ENCODE measurements around the gene F11.
"Not testable (repeated sequence)": the region's sequence is repeated elsewhere in the genome, so short reads cannot be mapped to it uniquely, and the experiment has no call there.

Gene F11

DNA sequence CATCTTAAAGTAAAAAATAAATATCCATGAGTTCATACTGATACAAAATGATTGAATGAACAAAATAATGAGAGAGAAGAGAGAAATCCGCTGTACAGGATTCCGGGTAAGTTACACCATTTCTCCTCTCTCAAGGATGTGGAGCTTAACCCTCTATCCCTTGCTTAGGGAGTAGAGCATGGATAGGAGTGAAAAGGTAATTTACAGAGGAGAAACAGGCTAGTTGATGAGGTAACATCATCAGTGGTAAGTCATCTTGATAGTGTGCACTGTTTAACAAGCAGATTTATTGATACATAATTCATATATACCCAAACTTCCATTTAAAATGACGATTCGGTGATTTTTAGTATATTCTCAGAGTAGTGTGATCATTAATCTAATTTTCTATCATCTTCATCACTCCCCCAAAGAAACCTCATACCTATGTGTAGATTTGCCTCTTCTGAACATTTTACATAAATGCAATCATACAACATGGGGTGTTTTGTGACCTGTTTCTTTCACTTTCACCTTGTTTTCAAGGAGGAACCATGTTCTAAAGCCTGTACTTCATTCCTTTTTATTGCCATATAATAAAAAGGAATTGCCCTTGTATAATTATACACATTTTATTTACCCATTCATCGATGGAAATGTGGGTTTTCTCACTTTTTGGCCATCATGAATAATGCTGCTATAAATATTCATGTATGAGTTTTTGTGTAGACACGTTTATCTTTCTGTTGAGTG is 34.8 kb downstream of the F11 start:
- DNase-seq, result no peak

- DNase-seq, result no peak
These were observed 38.2 kb downstream of the F11 start for GRCh38 chr4:186304216-186304615.

GRCh38 chr4:186304866-186305505 is 39.0 kb downstream of the F11 start:
- DNase-seq, result no peak

DNA sequence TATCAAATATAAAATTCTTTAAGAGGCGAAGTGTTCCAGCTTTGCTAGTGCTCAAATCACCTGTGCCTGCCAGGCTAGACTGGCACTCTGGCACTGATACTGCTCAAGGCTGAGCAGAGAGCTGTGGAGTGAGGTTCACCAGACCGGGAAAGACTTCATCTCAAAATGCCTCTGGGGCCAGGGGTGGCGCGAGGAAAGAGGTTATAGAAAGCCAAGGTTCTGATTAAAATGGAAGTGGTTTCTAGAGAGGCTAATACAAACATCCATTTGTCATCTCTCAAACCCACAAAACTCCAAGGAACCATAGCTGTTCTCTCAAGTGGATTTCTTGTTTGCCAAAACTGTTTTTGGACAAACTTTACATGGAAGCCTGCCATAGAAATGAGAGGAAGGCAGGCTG is 41.5 kb downstream of the F11 start:
- DNase-seq, result no peak

DNA sequence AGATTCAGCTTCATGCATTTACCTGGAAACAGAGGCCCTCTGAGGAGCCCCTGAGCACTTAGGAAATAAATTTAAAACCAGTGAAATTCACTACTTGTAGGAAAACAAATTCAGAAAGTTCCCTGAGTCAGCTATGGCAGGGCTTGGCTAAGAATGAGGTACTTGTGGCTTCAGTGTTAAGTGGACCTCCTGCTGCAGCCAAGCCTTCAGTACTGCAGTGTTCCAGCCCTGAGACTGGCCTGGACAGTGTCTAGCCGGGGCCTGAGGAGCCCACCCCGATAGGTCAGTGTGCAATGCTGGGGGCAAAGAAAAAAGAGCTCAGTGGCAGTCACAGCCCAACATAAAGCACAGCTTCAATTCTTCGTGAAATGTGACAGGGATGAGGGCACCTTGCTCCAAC is 41.9 kb downstream of the F11 start:
- no peak for DNase-seq

- no peak for DNase-seq
These were observed 52.5 kb downstream of the F11 start for GRCh38 chr4:186318481-186318880.

DNA sequence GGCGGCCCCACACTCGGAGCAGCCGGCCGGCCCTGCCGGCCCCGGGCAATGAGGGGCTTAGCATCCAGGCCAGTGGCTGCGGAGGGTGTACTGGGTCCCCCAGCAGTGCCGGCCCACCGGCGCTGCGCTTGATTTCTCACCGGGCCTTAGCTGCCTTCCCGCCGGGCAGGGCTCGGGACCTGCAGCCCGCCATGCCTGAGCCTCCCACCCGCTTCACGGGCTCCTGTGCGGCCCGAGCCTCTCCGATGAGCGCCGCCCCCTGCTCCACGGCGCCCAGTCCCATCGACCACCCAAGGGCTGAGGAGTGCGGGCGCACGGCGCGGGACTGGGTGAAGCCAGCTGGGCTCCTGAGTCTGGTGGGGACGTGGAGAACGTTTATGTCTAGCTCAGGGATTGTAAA is 58.7 kb downstream of the F11 start:
- not testable (repeated sequence) for DNase-seq

DNA sequence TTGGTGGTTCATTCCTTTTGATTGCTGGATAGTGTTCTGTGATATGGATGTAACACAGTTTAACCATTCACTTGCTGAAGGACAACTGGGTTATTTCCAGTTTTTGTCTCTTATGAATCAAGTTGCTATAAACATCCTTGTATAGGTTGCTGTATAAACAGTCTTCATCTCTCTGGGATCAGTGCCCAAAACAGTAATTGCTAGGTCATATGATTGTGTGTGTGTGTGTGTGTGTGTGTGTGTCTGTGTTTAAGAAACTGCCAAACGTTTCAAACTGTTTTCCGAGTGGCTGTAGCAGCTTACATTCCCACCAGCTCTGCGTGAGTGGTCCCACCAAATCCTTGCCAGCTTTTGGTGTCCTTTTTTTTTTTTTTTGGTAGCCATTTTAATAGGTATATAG is 60.4 kb downstream of the F11 start:
- no peak for DNase-seq

DNA sequence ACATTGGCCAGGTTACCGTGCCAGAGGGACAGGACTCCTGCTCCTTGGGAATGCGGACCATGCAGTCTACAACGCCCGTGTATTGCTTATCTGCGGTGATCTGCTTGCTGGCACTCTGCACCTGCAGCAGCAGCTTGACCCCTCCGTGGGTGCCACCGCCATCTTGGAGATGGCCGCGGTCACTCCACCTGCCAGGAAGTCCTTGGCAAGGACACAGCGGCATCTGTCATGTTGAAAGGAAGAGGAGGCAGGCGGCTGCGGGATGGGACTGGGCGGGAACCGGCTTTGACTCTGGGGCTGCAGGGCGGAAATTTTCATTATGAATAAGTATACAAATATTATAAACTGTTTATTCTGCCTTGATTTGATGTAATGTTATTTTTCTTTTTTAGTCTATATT is 63.4 kb downstream of the F11 start:
- no peak for DNase-seq

DNA sequence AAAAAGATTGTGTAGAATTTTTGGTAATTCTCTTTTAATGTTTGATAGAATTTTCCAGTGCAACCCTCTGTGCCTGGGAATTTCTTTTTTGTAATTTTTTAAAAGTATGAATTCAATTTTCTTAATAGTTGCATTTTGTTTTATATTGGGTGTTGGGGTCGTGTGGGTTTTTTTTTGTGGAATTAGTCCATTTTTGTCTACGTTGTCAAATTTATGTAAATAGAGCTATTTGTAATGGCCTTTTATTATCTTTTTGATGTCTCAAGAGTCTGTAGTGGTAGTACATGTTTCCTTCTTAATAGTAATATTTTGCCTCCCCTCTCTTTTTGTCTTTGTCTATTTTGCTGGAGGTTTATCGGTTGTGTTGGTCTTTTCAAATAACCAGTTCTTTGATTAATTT is 64.4 kb downstream of the F11 start:
- no peak for DNase-seq

DNA sequence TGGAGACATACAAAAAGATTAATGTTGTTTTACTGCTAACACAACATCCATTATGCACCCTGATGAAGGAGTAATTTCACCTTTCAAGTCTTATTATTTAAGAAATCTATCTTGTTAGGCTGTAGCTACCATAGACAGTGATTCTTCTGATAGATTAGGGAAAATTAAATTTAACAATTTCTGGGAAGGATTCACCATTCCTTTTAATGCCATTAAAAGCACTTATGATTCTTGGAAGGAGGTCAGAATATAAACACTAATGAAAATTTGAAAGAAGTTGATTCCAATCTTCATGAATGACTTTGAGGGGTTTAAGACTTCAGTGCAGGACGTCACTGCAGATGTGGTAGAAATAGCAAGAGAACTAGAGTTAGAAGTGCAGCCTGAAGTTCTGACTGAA is 69.8 kb downstream of the F11 start:
- DNase-seq, result no peak

Data from stimulated activated CD4-positive, alpha-beta T cell treated with anti-CD3 and anti-CD28 coated beads, Interleukin-2, amount 100 ng/mL, for 48 hours (primary cell).